Naive B cell (primary cell): Measurements from ENCODE around the gene CRHBP. TPM values are rescaled to one million over a fixed set of nuclear protein-coding genes. Genes with fewer than 3 reads are reported as not detected.
A peak's percentile ranks its signal among the peaks of the same experiment; 100 is the strongest.
"Not testable (repeated sequence)": the region's sequence is repeated elsewhere in the genome, so short reads cannot be mapped to it uniquely, and the experiment has no call there.

Experiments
- ATAC-seq, 2 donors: fragments of 150-1000 bp; cut with Tn5 transposase; 2 replicates each; pipeline ENCODE4 v1.10.0; 2021; ENCODE audit warnings: low read depth in 2 of 2, mild to moderate bottlenecking in 2 of 2, moderate library complexity in 2 of 2
- DNase-seq: peaks from one replicate; pipeline ENCODE4 v3.0.0; 2022
- H3K27ac Mint-ChIP-seq, 6 donors: one replicate each; pipeline ENCODE4 v1.8.0; 2020 to 2022; ENCODE audit warnings: mild to moderate bottlenecking in 6 of 6, mixed read lengths in 6 of 6, moderate library complexity in 5 of 6, inconsistent platforms in 2 of 6
- H3K27me3 Mint-ChIP-seq, 3 donors: one replicate each; pipeline ENCODE4 v1.8.0; 2021 to 2022; ENCODE audit warnings: mixed read lengths in 3 of 3, mild to moderate bottlenecking in 1 of 3
- H3K36me3 Mint-ChIP-seq, 2 donors: one replicate each; pipeline ENCODE4 v1.8.0; 2020 to 2022; ENCODE audit warnings: mixed read lengths in 2 of 2, inconsistent platforms in 1 of 2, mild to moderate bottlenecking in 1 of 2
- H3K4me1 Mint-ChIP-seq, 3 donors: one replicate each; pipeline ENCODE4 v1.8.0; 2020 to 2022; ENCODE audit warnings: mixed read lengths in 3 of 3, inconsistent platforms in 1 of 3, mild to moderate bottlenecking in 1 of 3, moderate library complexity in 1 of 3
- H3K4me3 Mint-ChIP-seq, 8 donors: one replicate each; pipeline ENCODE4 v1.8.0; 2020 to 2022; ENCODE audit warnings: mild to moderate bottlenecking in 8 of 8, mixed read lengths in 8 of 8, moderate library complexity in 8 of 8, inconsistent platforms in 2 of 8
- H3K9me3 Mint-ChIP-seq, 7 donors: one replicate each; pipeline ENCODE4 v1.8.0; 2020 to 2022; ENCODE audit warnings: mixed read lengths in 7 of 7, mild to moderate bottlenecking in 5 of 7, inconsistent platforms in 2 of 7, moderate library complexity in 1 of 7
- polyA plus RNA-seq, 6 donors: library from polyadenylated mRNA; unstranded; fragments of 300-500 nt; fragmentation: Illumina TruSeq; gene quantifications; one replicate each; pipeline ENCODE4 v1.2.3, GENCODE V29; 2021; ENCODE audit warnings: low read depth in 6 of 6

The CRHBP gene
- polyA plus RNA-seq: not detected

DNA sequence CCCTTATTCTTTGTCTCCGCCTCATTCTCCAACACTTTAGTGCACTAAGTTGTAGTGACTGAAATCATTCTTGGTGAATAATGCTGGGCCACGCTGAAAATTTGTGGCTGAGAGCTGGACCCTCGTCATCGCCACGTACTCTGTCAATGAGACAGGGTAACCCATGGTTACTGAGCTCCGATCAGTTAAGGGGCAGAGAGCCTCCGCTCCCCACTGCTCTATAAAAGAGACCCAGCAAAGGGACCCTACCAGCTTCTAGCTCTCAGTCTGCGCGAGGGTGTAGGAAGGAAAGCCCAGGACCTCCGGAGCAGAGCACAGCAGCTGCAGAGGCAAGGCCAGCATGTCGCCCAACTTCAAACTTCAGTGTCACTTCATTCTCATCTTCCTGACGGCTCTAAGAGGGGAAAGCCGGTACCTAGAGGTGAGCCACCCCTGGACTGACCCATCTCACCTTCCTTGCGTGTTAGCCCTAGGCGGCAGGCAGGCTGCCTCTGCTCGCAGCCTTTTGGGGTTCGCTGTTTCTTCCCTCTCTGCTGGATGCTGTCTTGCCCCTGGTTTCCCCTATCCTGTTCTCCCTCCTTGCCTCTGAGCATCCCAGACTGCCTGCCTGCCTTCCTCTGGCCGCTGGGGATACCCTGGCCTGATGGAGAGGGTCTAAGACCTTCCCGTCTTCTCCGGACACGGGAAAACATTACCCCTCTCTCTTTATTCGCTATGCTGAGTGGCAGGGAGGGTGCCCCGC, at the start of gene CRHBP:
TSS of gene CRHBP (plus strand) at position 251 of the 742 bp plus-strand sequence. CDS start at position 341, 90 bp downstream.
- Mint-ChIP-seq H3K27me3 (peaks cover 26 to 40% (median 33%) of the 10 kb centered on the region in 3 donors), H3K4me1 (peaks cover 4 to 14% (median 6%) of the 10 kb centered on the region in 3 donors), H3K9me3 (no peaks in the 10 kb centered on the region), H3K4me3 (peak within 1 kb of the TSS in 3 of 8 donors; percentile 1 to 42 (median 26)), H3K36me3 (no peaks in the 10 kb centered on the region), H3K27ac (peak within 1 kb of the TSS in 1 of 6 donors; percentile 24)
- DNase-seq (no peak), ATAC-seq (no peak)

DNA sequence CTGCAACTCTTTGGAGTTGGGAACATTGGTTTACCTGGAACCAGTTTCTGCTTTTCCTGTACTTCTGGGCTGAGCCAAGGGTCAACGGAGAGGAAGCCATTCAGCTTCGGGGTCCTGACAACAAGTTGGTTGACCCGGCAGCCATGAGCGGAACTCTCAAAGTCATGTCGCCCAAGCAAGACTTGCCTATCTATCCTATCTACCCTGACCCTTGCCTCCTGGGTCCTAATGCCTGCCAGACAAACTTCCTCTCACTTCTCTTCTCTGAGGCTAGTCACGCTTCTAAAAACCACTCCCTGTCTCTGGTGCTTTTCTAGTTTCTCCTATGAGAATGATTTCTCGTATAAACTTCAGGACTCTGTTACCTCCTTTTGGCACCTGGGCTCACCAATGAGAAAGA, 44.7 kb upstream of the CRHBP start:
- Mint-ChIP-seq H3K9me3 (peaks cover 0 to 6% (median 2%) of the 10 kb centered on the region in 7 donors), H3K27ac (no peak overlapping the region), H3K36me3 (no peaks in the 10 kb centered on the region), H3K4me1 (no peaks in the 10 kb centered on the region), H3K4me3 (no peak overlapping the region), H3K27me3 (no peaks in the 10 kb centered on the region)
- no peak for ATAC-seq
- no peak for DNase-seq

DNA sequence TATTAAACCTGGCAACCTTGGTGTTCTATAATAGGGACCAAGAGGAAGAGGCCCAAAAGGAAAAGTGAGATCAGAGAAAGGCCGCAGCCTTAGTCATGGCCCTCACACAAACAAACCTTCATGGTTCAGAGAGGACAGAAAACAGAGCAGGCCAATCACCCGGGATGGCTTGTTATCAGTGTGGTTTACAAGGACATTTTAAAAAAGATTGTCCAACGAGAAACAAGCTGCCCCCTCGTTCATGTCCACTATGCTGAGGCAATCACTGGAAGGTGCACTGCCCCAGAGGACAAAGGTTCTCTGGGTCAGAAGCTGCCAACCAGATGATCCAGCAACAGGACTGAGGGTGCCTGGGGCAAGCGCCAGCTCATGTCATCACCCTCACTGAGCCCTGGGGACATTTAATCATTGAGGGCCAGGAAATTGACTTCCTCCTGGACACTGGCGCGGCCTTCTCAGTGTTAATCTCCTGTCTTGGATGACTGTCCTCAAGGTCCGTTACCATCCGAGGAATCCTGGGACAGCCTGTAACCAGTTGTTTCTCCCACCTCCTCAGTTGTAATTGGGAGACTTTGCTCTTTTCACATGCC, 42.4 kb upstream of the CRHBP start:
- H3K36me3 Mint-ChIP-seq, H3K4me3 Mint-ChIP-seq, ATAC-seq, H3K9me3 Mint-ChIP-seq, H3K27me3 Mint-ChIP-seq, H3K4me1 Mint-ChIP-seq, H3K27ac Mint-ChIP-seq, DNase-seq: not testable (repeated sequence)

- DNase-seq, ATAC-seq, H3K9me3 Mint-ChIP-seq, H3K36me3 Mint-ChIP-seq, H3K27me3 Mint-ChIP-seq, H3K4me3 Mint-ChIP-seq, H3K4me1 Mint-ChIP-seq, H3K27ac Mint-ChIP-seq: not testable (repeated sequence)
Observed at GRCh38 chr5:76914671-76915070, 38.2 kb upstream of the CRHBP start.

DNA sequence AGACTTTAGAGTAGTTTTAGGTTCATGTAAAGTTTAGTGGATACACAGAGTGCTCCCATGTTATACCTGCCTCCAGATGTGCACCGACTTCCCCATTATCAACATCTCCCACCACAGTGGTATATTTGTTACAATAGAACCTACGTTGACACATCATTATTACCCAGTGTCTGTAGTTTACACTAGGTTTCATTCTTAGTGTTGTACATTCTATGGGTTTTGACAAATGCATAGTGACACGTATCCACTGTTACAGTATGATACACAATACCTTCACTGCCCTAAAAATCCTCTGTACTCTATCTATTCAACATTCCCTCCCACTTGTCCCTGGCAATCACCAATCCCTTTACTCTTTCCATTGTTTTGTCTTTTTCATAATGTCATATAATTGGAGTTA, 34.3 kb upstream of the CRHBP start:
- Mint-ChIP-seq H3K27ac (no peak overlapping the region), H3K4me3 (no peak overlapping the region), H3K36me3 (no peaks in the 10 kb centered on the region), H3K9me3 (peaks cover 0 to 8% (median 4%) of the 10 kb centered on the region in 7 donors), H3K27me3 (peaks cover 0 to 4% (median 0%) of the 10 kb centered on the region in 3 donors), H3K4me1 (no peaks in the 10 kb centered on the region)
- DNase-seq: no peak
- no peak for ATAC-seq

DNA sequence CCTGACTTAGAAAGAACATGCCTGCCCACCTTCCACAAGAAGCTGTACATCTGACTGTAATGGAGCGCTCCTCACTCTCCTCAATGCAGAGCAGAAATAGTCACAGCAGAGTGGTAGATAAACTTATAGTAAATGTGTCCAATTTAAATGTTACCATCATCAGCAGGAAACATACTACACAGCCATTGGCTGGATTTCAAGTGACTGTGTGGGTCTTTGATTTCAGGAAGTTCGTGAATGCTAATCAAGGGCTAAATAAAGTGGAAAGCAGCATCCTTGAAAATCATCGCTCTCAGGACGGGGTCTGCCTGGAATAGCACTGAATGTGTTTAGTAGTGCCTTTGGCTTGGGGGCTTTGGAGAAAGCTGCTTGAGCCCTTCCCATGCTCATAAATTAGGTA, 32.4 kb upstream of the CRHBP start:
- H3K9me3 Mint-ChIP-seq: peaks cover 0 to 5% (median 0%) of the 10 kb centered on the region in 7 donors
- DNase-seq (no peak), ATAC-seq (no peak)
- no peaks in the 10 kb centered on the region for H3K36me3 Mint-ChIP-seq
- H3K27me3 Mint-ChIP-seq: peaks cover 0 to 4% (median 0%) of the 10 kb centered on the region in 3 donors
- H3K4me1 Mint-ChIP-seq: no peaks in the 10 kb centered on the region
- no peak overlapping the region for H3K4me3 Mint-ChIP-seq
- no peak overlapping the region for H3K27ac Mint-ChIP-seq

GRCh38 chr5:76926329-76927105, 26.3 kb upstream of the CRHBP start:
- Mint-ChIP-seq H3K27me3 (peaks cover 0 to 6% (median 0%) of the 10 kb centered on the region in 3 donors), H3K4me3 (no peak overlapping the region), H3K36me3 (no peaks in the 10 kb centered on the region), H3K4me1 (no peaks in the 10 kb centered on the region), H3K27ac (no peak overlapping the region), H3K9me3 (peaks cover 0 to 3% (median 0%) of the 10 kb centered on the region in 7 donors)
- DNase-seq (no peak), ATAC-seq (no peak)

- H3K4me1 Mint-ChIP-seq: no peaks in the 10 kb centered on the region
- no peak for ATAC-seq
- H3K27me3 Mint-ChIP-seq: peaks cover 0 to 8% (median 0%) of the 10 kb centered on the region in 3 donors
- DNase-seq: no peak
- H3K27ac Mint-ChIP-seq: no peak overlapping the region
- H3K4me3 Mint-ChIP-seq: no peak overlapping the region
- H3K36me3 Mint-ChIP-seq: no peaks in the 10 kb centered on the region
- peaks cover 0 to 3% (median 0%) of the 10 kb centered on the region in 7 donors for H3K9me3 Mint-ChIP-seq
Observed at GRCh38 chr5:76927961-76928360, 24.9 kb upstream of the CRHBP start.

- H3K27ac Mint-ChIP-seq: no peak overlapping the region
- no peaks in the 10 kb centered on the region for H3K4me1 Mint-ChIP-seq
- ATAC-seq: no peak
- H3K4me3 Mint-ChIP-seq: no peak overlapping the region
- peaks cover 0 to 8% (median 0%) of the 10 kb centered on the region in 3 donors for H3K27me3 Mint-ChIP-seq
- no peak for DNase-seq
- no peaks in the 10 kb centered on the region for H3K9me3 Mint-ChIP-seq
- no peaks in the 10 kb centered on the region for H3K36me3 Mint-ChIP-seq
Observed at GRCh38 chr5:76930083-76930482, 22.8 kb upstream of the CRHBP start.

GRCh38 chr5:76938177-76938576, 14.7 kb upstream of the CRHBP start:
- ATAC-seq (no peak), DNase-seq (no peak)
- no peaks in the 10 kb centered on the region for H3K36me3 Mint-ChIP-seq
- no peak overlapping the region for H3K27ac Mint-ChIP-seq
- H3K9me3 Mint-ChIP-seq: peaks cover 0 to 9% (median 2%) of the 10 kb centered on the region in 7 donors
- no peak overlapping the region for H3K4me3 Mint-ChIP-seq
- no peaks in the 10 kb centered on the region for H3K4me1 Mint-ChIP-seq
- no peaks in the 10 kb centered on the region for H3K27me3 Mint-ChIP-seq

DNA sequence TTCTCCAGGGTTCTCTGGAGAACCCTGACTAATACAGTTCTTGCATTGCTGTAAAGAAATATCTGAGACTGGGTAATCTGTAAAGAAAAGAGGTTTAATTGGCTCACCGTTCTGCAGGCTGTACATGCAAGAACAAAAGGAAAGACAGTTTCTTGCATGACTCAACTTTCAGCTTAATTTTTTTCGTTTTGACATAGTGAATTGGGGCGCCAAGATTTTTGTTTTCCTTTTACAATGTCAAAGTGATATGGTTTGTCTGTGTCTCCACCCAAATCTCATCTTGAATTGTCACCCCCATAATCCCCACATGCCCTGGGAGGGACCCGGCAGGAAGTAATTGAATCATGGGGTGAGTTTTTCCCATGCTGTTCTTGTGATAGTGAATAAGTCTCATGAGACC, 11.8 kb upstream of the CRHBP start:
- ATAC-seq (no peak), DNase-seq (no peak)
- Mint-ChIP-seq H3K4me1 (no peaks in the 10 kb centered on the region), H3K36me3 (no peaks in the 10 kb centered on the region), H3K4me3 (no peak overlapping the region), H3K27ac (no peak overlapping the region), H3K9me3 (peaks cover 0 to 9% (median 2%) of the 10 kb centered on the region in 7 donors), H3K27me3 (peaks cover under 1 to 16% (median 7%) of the 10 kb centered on the region in 3 donors)

GRCh38 chr5:76941442-76941841, 11.4 kb upstream of the CRHBP start:
- DNase-seq (no peak), ATAC-seq (no peak)
- no peak overlapping the region for H3K27ac Mint-ChIP-seq
- no peaks in the 10 kb centered on the region for H3K4me1 Mint-ChIP-seq
- no peaks in the 10 kb centered on the region for H3K36me3 Mint-ChIP-seq
- no peak overlapping the region for H3K4me3 Mint-ChIP-seq
- H3K9me3 Mint-ChIP-seq: peaks cover 0 to 9% (median 2%) of the 10 kb centered on the region in 7 donors
- H3K27me3 Mint-ChIP-seq: peaks cover 5 to 20% (median 11%) of the 10 kb centered on the region in 3 donors

DNA sequence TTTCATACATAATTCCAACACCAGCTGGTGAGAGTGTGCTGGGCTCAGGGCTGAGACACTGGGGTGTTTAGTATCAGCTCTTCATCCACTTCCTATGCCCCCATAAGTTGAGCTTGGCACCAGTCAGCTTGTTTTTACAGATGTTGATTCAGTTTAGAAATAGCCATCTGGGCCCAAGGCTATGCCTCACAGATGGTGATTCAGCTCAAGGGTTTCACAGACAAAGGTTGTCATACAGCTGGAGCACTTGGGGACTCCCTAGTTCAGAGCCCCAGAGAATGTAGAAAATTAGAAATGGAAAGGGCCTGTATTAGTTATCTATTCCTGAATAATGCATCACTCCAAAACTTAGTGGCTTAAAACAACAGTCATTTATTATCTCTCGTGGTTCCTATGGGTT, 10.3 kb upstream of the CRHBP start:
- H3K9me3 Mint-ChIP-seq: peaks cover 0 to 9% (median 2%) of the 10 kb centered on the region in 7 donors
- ATAC-seq (no peak), DNase-seq (no peak)
- no peaks in the 10 kb centered on the region for H3K36me3 Mint-ChIP-seq
- H3K4me3 Mint-ChIP-seq: no peak overlapping the region
- H3K27ac Mint-ChIP-seq: no peak overlapping the region
- H3K27me3 Mint-ChIP-seq: peaks cover 9 to 22% (median 12%) of the 10 kb centered on the region in 3 donors
- no peaks in the 10 kb centered on the region for H3K4me1 Mint-ChIP-seq
